Epithelial cell of proximal tubule (primary cell): ENCODE data around the gene GPR83. TPM values are rescaled to one million over a fixed set of nuclear protein-coding genes. Genes with fewer than 3 reads are reported as not detected.

ENCODE experiments used
- DNase-seq: peaks from one replicate; pipeline ENCODE4 v3.0.0-alpha.2; 2011; ENCODE audit warnings: low read depth
- H3K4me3 ChIP-seq: 2 replicates; pipeline ENCODE4 v1.5.1; 2011; ENCODE audit warnings: low read depth, mild to moderate bottlenecking, low read length
- total RNA-seq: library from RNA; depleted of rRNA; stranded (reverse); fragments of >200 nt; gene quantifications from 2 replicates; pipeline ENCODE4 v1.2.3, GENCODE V29; 2015
- TF ChIP-seq, protein P1 (sequence below): conservative IDR thresholded peaks from 2 replicates; pipeline ENCODE4 v1.5.1; 2012; ENCODE audit warnings: low read depth, mild to moderate bottlenecking, low read length

The GPR83 gene
- total RNA-seq, 1 donor from 2014 or later, result 0.12 TPM

DNA sequence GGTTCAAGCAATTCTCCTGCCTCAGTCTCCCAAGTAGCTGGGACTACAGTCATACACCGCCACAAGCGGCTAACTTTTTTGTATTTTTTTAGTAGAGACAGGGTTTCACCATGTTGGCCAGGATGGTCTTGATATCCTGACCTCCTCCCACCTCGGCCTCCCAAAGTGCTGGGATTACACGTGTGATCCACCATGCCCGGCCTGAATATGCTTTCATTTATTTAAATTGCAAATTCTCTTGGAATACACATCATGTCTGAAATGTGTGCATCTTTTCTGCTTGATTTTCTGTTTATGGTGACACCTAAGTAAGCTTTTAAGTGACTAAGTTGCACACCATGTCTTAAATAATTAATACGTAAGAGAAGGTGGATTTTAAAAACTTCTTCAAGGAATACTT lies 65.2 kb downstream of the GPR83 start:
- TF ChIP-seq, protein P1, sequence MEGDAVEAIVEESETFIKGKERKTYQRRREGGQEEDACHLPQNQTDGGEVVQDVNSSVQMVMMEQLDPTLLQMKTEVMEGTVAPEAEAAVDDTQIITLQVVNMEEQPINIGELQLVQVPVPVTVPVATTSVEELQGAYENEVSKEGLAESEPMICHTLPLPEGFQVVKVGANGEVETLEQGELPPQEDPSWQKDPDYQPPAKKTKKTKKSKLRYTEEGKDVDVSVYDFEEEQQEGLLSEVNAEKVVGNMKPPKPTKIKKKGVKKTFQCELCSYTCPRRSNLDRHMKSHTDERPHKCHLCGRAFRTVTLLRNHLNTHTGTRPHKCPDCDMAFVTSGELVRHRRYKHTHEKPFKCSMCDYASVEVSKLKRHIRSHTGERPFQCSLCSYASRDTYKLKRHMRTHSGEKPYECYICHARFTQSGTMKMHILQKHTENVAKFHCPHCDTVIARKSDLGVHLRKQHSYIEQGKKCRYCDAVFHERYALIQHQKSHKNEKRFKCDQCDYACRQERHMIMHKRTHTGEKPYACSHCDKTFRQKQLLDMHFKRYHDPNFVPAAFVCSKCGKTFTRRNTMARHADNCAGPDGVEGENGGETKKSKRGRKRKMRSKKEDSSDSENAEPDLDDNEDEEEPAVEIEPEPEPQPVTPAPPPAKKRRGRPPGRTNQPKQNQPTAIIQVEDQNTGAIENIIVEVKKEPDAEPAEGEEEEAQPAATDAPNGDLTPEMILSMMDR, result no peak
- DNase-seq, result no peak
- no peak overlapping the region for H3K4me3 ChIP-seq

DNA sequence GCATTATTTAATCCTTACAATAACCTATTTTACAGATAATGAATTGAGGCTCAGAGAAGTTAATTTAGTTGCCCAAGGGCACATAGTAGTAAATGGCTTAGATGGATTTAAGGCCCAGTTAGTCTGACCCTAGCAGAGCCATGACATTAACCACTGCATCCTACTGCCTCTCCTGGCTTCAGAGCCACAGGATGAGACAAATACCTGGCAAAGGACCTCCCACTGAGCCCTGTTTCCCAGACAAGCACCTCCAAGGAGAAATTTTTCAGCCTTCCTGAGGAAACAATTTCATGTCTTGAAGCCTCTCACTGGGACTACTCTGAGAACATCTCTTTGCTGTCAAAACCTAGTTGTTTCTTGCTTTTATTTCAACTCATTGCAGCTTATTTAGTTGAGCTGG lies 68.4 kb downstream of the GPR83 start:
- no peak for DNase-seq
- H3K4me3 ChIP-seq, result no peak overlapping the region
- TF ChIP-seq, protein P1, result no peak

DNA sequence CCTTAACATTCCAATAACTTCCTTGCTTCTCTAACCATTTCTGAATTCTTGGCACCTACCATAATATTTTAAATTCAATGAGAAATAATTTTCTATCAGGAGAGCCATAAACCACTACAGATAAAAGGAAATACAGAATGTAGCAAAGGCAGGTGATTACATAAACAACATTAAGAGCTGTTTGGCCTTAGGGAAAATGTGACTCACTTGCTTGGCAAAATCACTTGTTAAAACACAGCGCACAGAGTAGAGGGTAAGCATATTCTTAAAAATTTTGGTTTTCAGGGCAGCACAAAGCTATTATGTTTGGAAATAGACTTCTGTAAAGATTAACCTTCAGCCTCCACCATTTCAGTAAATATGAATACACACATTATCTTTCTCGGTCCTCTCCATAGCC lies 70.4 kb downstream of the GPR83 start:
- TF ChIP-seq, protein P1, result no peak
- DNase-seq, result no peak
- H3K4me3 ChIP-seq, result no peak overlapping the region

DNA sequence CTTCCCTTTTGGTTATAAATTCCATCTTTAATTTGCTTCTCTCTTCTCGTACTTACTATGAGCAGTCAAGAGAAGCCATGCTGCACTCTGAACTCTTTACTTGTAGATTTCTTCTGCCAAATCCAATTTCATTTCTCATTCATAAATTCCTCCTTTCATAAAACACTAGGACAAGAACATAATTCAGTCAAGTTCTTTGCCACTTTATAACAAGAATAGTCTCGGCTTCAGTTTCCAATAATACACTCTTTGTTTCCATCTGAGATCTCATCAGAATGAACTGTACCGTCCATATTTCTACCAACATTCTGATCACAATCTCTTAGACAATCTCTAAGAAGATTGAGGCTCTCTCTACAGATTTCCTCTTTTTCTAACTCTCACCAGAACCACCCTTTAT lies 71.7 kb downstream of the GPR83 start:
- H3K4me3 ChIP-seq, result no peak overlapping the region
- TF ChIP-seq, protein P1, result no peak
- no peak for DNase-seq

DNA sequence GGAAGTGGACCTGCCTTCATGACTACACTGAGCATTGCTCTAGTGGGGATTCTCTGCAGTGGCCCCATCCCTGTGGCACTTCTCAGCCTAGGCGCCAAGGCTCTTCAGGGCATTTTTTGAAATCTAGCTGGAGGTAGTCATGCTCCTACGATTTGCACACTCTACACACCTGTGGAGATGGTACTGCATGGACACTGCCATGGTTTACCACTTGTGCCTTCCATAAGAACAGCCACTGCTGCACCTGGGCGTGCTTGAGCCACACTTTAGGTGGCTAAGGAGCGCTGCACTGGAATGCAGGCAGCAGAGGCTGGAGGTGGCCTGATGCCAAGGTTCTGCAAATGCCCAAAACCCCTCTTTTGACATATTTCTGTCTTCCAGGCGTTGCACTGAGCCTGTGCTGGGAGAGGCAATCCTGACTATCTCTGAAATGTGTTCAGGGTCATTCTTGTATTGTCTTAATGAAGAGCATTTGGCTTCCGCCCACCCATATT lies 72.6 kb downstream of the GPR83 start:
- DNase-seq, result no peak
- no peak overlapping the region for H3K4me3 ChIP-seq
- TF ChIP-seq, protein P1, result no peak

Other genes with a start within 250 kb of the GPR83 start
- not detected in 2 replicates for gene IZUMO1R, start 96.8 kb downstream of the GPR83 start, total RNA-seq
- 13.7 and 17.3 TPM in 2 replicates for gene MRE11, start 92.4 kb upstream of the GPR83 start, total RNA-seq
- 7.2 and 16.2 TPM in 2 replicates for gene ANKRD49, start 92.6 kb upstream of the GPR83 start, total RNA-seq
- gene C11orf97, start 111.0 kb upstream of the GPR83 start, total RNA-seq, result not detected in 2 replicates
- 7.2 and 10.6 TPM in 2 replicates for gene FUT4, start 142.5 kb upstream of the GPR83 start, total RNA-seq
- gene PIWIL4, start 165.9 kb upstream of the GPR83 start, total RNA-seq, result 0.22 and 1.2 TPM in 2 replicates